Fibroblast of skin of right biceps (primary cell): ENCODE data around the gene SPDYE2.
"Not testable (repeated sequence)": the region's sequence is repeated elsewhere in the genome, so short reads cannot be mapped to it uniquely, and the experiment has no call there.

Source experiments
- DNase-seq: peaks from one replicate; pipeline ENCODE4 v3.0.0-alpha.2; 2013

Gene SPDYE2

GRCh38 chr7:102542083-102542482 is 8.9 kb upstream of the SPDYE2 start:
- not testable (repeated sequence) for DNase-seq

- not testable (repeated sequence) for DNase-seq
These were observed 8.3 kb upstream of the SPDYE2 start for GRCh38 chr7:102542771-102543170.

GRCh38 chr7:102543596-102543995 is 7.4 kb upstream of the SPDYE2 start, which contains the start of gene UPK3BL2:
Gene UPK3BL2, minus strand, starts transcription at chr7:102543696. Its CDS starts 60 bp downstream, at chr7:102543636.
- DNase-seq: not testable (repeated sequence)

GRCh38 chr7:102544372-102544771 is 6.7 kb upstream of the SPDYE2 start:
- not testable (repeated sequence) for DNase-seq

- not testable (repeated sequence) for DNase-seq
These were observed 5.7 kb upstream of the SPDYE2 start for GRCh38 chr7:102545288-102545687.

GRCh38 chr7:102546353-102546752 is 4.7 kb upstream of the SPDYE2 start:
- not testable (repeated sequence) for DNase-seq

GRCh38 chr7:102568620-102569019 is 17.6 kb downstream of the SPDYE2 start:
- not testable (repeated sequence) for DNase-seq

GRCh38 chr7:102572261-102573239 is 21.5 kb downstream of the SPDYE2 start, which contains the start of gene POLR2J3:
Gene POLR2J3, minus strand, starts transcription at chr7:102572583. Its CDS starts 62 bp downstream, at chr7:102572521.
- peak; percentile 92 for DNase-seq

GRCh38 chr7:102574607-102575006 is 23.6 kb downstream of the SPDYE2 start:
- DNase-seq: not testable (repeated sequence)

- not testable (repeated sequence) for DNase-seq
These were observed 25.3 kb downstream of the SPDYE2 start for GRCh38 chr7:102576363-102576762.

- not testable (repeated sequence) for DNase-seq
These were observed 26.6 kb downstream of the SPDYE2 start for GRCh38 chr7:102577315-102578240.

- not testable (repeated sequence) for DNase-seq
These were observed 27.5 kb downstream of the SPDYE2 start for GRCh38 chr7:102578486-102578885.

- not testable (repeated sequence) for DNase-seq
These were observed 30.7 kb downstream of the SPDYE2 start for GRCh38 chr7:102581722-102582121.

- DNase-seq: not testable (repeated sequence)
These were observed 32.5 kb downstream of the SPDYE2 start for GRCh38 chr7:102583495-102583894.

- DNase-seq: not testable (repeated sequence)
These were observed 38.8 kb downstream of the SPDYE2 start for GRCh38 chr7:102589857-102590256.

GRCh38 chr7:102592477-102593019 is 41.5 kb downstream of the SPDYE2 start:
- not testable (repeated sequence) for DNase-seq

- DNase-seq: not testable (repeated sequence)
These were observed 42.8 kb downstream of the SPDYE2 start for GRCh38 chr7:102593637-102594334.

- not testable (repeated sequence) for DNase-seq
These were observed 45.0 kb downstream of the SPDYE2 start for GRCh38 chr7:102596036-102596435.

GRCh38 chr7:102599699-102600098 is 48.7 kb downstream of the SPDYE2 start:
- DNase-seq: not testable (repeated sequence)

- not testable (repeated sequence) for DNase-seq
These were observed 51.3 kb downstream of the SPDYE2 start for GRCh38 chr7:102602317-102602716.

GRCh38 chr7:102604431-102605145 is 53.6 kb downstream of the SPDYE2 start:
- DNase-seq: not testable (repeated sequence)
